Thoracic aorta (tissue), 2 donors: ENCODE data around the gene KRTAP6-3. TPM values are rescaled to one million over a fixed set of nuclear protein-coding genes. Genes with fewer than 3 reads are reported as not detected.

ENCODE experiments used
- ATAC-seq: fragments of 150-250 bp; one replicate; pipeline ENCODE4 v1.8.0; 2017; ENCODE audit warnings: low read depth; ENCODE audit not compliant: insufficient number of reproducible peaks, low FRiP score
- DNase-seq: peaks from one replicate; pipeline ENCODE4 v3.0.0-alpha.2; 2020; ENCODE audit warnings: low spot score
- H3K27ac ChIP-seq, 2 donors: fragments of 200-600 bp; sonication (generic); 1 replicate in 1 of 2; 2 replicates in 1 of 2; pipeline ENCODE4 v1.5.1; 2016; ENCODE audit warnings: mild to moderate bottlenecking in 2 of 2, moderate library complexity in 2 of 2
- H3K27me3 ChIP-seq: fragments of 200-600 bp; sonication (generic); replicated peaks from 2 replicates; pipeline ENCODE4 v1.6.0; 2016; ENCODE audit warnings: mild to moderate bottlenecking; ENCODE audit not compliant: insufficient read depth
- H3K36me3 ChIP-seq: fragments of 200-600 bp; sonication (generic); one replicate; pipeline ENCODE4 v1.5.1; 2016
- H3K4me1 ChIP-seq, 2 donors: fragments of 200-600 bp; sonication (generic); 1 replicate in 1 of 2; 2 replicates in 1 of 2; pipeline versions ENCODE4 v1.5.1 to v1.6.0; 2016; ENCODE audit warnings: low read depth in 2 of 2, mild to moderate bottlenecking in 1 of 2; ENCODE audit not compliant: control insufficient read depth in 1 of 2
- H3K4me3 ChIP-seq: fragments of 200-600 bp; sonication (generic); 2 replicates; pipeline ENCODE4 v1.5.1; 2016; ENCODE audit warnings: mild to moderate bottlenecking
- H3K9me3 ChIP-seq: fragments of 200-600 bp; sonication (generic); 2 replicates; pipeline ENCODE4 v1.5.1; 2016
- total RNA-seq, 2 donors: library from RNA; depleted of rRNA; stranded (reverse); fragments of >200 nt; gene quantifications; one replicate each; pipeline versions ENCODE4 v1.1.0 to v1.2.3, GENCODE V29; 2016
- TF ChIP-seq, protein P1 (sequence below): fragments of 200-600 bp; sonication (generic); IDR thresholded peaks from one replicate; pipeline ENCODE4 v1.5.1; 2019; ENCODE audit warnings: antibody characterized with exemption

Gene KRTAP6-3
- total RNA-seq, 2 donors from 2014 or later = not detected

DNA sequence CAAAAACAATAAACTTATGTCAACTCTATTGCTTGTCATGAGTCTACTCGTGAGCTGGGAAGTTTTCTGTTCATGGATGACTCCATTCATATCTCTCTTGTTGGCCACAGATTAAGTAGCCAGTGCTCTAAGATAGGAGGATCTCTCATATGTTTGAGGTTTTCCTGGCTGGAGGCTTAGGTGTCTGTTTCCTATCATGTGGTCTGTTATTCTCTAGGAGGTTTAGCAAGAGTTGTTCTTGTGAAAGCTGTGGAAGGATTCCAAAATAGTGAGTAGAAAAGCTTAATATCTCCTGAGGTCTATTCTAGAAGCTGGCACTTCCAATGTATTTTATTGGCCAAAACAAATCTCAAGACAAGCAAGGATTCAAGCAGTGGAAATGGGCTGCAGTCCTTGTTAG, 37.0 kb downstream of the KRTAP6-3 start:
- Histone ChIP-seq H3K4me1 (no peaks in the 10 kb centered on the region), H3K9me3 (no peaks in the 10 kb centered on the region), H3K4me3 (no peak overlapping the region), H3K27ac (no peak overlapping the region), H3K27me3 (no peaks in the 10 kb centered on the region), H3K36me3 (no peaks in the 10 kb centered on the region)
- TF ChIP-seq, protein P1, sequence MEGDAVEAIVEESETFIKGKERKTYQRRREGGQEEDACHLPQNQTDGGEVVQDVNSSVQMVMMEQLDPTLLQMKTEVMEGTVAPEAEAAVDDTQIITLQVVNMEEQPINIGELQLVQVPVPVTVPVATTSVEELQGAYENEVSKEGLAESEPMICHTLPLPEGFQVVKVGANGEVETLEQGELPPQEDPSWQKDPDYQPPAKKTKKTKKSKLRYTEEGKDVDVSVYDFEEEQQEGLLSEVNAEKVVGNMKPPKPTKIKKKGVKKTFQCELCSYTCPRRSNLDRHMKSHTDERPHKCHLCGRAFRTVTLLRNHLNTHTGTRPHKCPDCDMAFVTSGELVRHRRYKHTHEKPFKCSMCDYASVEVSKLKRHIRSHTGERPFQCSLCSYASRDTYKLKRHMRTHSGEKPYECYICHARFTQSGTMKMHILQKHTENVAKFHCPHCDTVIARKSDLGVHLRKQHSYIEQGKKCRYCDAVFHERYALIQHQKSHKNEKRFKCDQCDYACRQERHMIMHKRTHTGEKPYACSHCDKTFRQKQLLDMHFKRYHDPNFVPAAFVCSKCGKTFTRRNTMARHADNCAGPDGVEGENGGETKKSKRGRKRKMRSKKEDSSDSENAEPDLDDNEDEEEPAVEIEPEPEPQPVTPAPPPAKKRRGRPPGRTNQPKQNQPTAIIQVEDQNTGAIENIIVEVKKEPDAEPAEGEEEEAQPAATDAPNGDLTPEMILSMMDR = no peak
- DNase-seq (no peak), ATAC-seq (no peak)

DNA sequence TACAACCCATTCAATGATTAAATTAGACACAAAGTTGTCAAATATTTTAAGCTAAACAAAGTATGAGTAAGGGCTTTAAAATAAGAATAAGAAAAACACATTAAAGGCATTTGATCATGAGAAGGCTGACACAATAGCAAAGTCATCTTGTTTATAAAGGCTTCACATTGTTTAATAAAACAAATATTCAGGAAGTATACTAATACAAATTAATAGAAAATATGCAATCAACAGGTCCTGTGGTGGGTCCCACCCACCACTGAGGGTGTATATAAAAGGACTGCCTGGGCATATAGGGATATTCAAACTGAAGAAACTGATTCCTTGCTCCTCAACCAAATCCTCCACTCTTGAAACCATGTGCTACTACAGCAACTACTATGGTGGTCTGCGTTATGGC, 42.7 kb downstream of the KRTAP6-3 start, which contains the start of gene KRTAP20-2:
KRTAP20-2 (plus strand) TSS at position 301 of the 400 bp plus-strand sequence; CDS start at position 359, 58 bp downstream.
- Histone ChIP-seq H3K36me3 (no peaks in the 10 kb centered on the region), H3K9me3 (no peaks in the 10 kb centered on the region), H3K27ac (no peak within 1 kb of the TSS), H3K4me3 (no peak within 1 kb of the TSS), H3K27me3 (no peaks in the 10 kb centered on the region), H3K4me1 (no peaks in the 10 kb centered on the region)
- TF ChIP-seq, protein P1 = no peak
- ATAC-seq (no peak), DNase-seq (no peak)

DNA sequence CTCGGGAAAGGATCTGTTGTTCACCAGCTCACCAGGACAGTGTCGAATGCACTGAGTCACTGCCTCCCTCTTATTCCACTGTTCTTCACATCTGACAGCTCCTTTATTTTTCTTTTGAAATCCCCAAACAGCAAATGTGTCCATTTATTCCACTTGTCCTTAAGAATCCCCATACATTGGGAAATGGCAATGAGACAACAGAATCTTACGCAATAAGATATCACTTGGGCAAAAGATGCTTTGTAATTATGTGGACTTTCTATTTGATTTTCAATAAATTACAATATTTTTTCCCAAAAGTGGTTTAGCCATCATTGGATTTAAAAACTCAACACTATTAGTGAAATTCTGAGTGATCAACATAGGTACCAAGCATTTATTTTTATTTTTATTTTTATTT, 46.4 kb downstream of the KRTAP6-3 start:
- no peak overlapping the region for H3K4me3 ChIP-seq
- no peaks in the 10 kb centered on the region for H3K4me1 ChIP-seq
- H3K9me3 ChIP-seq = no peaks in the 10 kb centered on the region
- ATAC-seq (no peak), DNase-seq (no peak)
- H3K27me3 ChIP-seq = no peaks in the 10 kb centered on the region
- H3K36me3 ChIP-seq = no peaks in the 10 kb centered on the region
- TF ChIP-seq, protein P1 = no peak
- H3K27ac ChIP-seq = no peak overlapping the region

DNA sequence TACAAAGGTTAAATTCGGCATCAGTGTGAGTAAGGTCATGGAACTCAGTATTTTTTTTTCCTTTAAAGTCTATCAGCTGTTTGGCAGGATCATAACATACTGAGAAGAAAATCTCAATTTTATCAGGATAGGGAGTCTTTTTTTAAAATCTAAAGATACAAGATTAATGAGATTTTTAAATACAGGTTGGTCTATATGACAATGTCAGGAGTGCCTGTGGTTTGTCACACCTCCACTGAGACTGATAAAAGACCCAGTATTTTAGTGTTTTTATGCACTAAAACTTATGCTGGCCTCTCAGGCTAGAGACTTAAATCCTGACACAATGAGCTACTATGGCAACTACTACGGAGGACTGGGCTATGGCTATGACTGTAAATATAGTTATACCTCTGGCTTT, 50.3 kb downstream of the KRTAP6-3 start, which contains the start of gene KRTAP20-3:
KRTAP20-3 (plus strand) TSS at position 301 of the 400 bp plus-strand sequence.
- DNase-seq (no peak), ATAC-seq (no peak)
- Histone ChIP-seq H3K4me1 (no peaks in the 10 kb centered on the region), H3K36me3 (no peaks in the 10 kb centered on the region), H3K27me3 (no peaks in the 10 kb centered on the region), H3K27ac (no peak within 1 kb of the TSS), H3K4me3 (no peak within 1 kb of the TSS), H3K9me3 (no peaks in the 10 kb centered on the region)
- TF ChIP-seq, protein P1 = no peak

Other genes with a start within 250 kb of the KRTAP6-3 start
- not detected for gene KRTAP23-1, start 243.8 kb upstream of the KRTAP6-3 start, total RNA-seq
- gene KRTAP13-2, start 220.2 kb upstream of the KRTAP6-3 start, total RNA-seq = not detected
- not detected for gene KRTAP13-1, start 196.4 kb upstream of the KRTAP6-3 start, total RNA-seq
- not detected for gene KRTAP13-3, start 166.5 kb upstream of the KRTAP6-3 start, total RNA-seq
- gene KRTAP13-4, start 162.2 kb upstream of the KRTAP6-3 start, total RNA-seq = not detected
- gene KRTAP15-1, start 152.2 kb upstream of the KRTAP6-3 start, total RNA-seq = not detected
- gene KRTAP19-1, start 112.1 kb upstream of the KRTAP6-3 start, total RNA-seq = not detected
- not detected for gene KRTAP19-2, start 105.0 kb upstream of the KRTAP6-3 start, total RNA-seq
- not detected for gene KRTAP19-3, start 100.4 kb upstream of the KRTAP6-3 start, total RNA-seq
- not detected for gene KRTAP19-4, start 95.3 kb upstream of the KRTAP6-3 start, total RNA-seq
- not detected for gene KRTAP19-5, start 90.3 kb upstream of the KRTAP6-3 start, total RNA-seq
- not detected for gene KRTAP19-6, start 50.6 kb upstream of the KRTAP6-3 start, total RNA-seq
- not detected for gene KRTAP19-7, start 31.1 kb upstream of the KRTAP6-3 start, total RNA-seq
- not detected for gene KRTAP22-2, start 2.0 kb upstream of the KRTAP6-3 start, total RNA-seq
- gene KRTAP6-2, start 6.5 kb downstream of the KRTAP6-3 start, total RNA-seq = not detected
- gene KRTAP22-1, start 8.6 kb downstream of the KRTAP6-3 start, total RNA-seq = not detected
- not detected for gene KRTAP6-1, start 21.5 kb downstream of the KRTAP6-3 start, total RNA-seq
- gene KRTAP20-1, start 24.0 kb downstream of the KRTAP6-3 start, total RNA-seq = not detected
- not detected for gene KRTAP20-4, start 28.2 kb downstream of the KRTAP6-3 start, total RNA-seq
- gene KRTAP20-2, start 42.8 kb downstream of the KRTAP6-3 start, total RNA-seq = not detected
- gene KRTAP20-3, start 50.4 kb downstream of the KRTAP6-3 start, total RNA-seq = not detected
- not detected for gene KRTAP21-3, start 126.3 kb downstream of the KRTAP6-3 start, total RNA-seq
- not detected for gene KRTAP21-2, start 154.8 kb downstream of the KRTAP6-3 start, total RNA-seq
- not detected for gene KRTAP21-1, start 163.0 kb downstream of the KRTAP6-3 start, total RNA-seq
- not detected for gene KRTAP8-1, start 220.8 kb downstream of the KRTAP6-3 start, total RNA-seq
- gene KRTAP7-1, start 237.3 kb downstream of the KRTAP6-3 start, total RNA-seq = not detected